NT2/D1 (cell line): ENCODE measurements around the gene HOXA1.

Source experiments
- DNase-seq: peaks from one replicate; pipeline ENCODE4 v3.0.0-alpha.2; 2011; ENCODE audit warnings: low read depth, low spot score
- H3K27me3 ChIP-seq: 2 replicates; pipeline ENCODE4 v1.6.0; 2011; ENCODE audit warnings: mild to moderate bottlenecking; ENCODE audit not compliant: insufficient read length, insufficient read depth
- H3K36me3 ChIP-seq: 2 replicates; pipeline ENCODE4 v1.6.1; 2011; ENCODE audit warnings: mild to moderate bottlenecking, low read length, mixed read lengths; ENCODE audit not compliant: insufficient read depth, insufficient read length
- H3K4me1 ChIP-seq: 2 replicates; pipeline ENCODE4 v1.5.1; 2011; ENCODE audit not compliant: insufficient read depth, insufficient read length
- H3K4me3 ChIP-seq: 2 replicates; pipeline ENCODE4 v1.5.1; 2011; ENCODE audit warnings: low read depth; ENCODE audit not compliant: insufficient read length
- H3K9ac ChIP-seq: 2 replicates; pipeline ENCODE4 v1.6.0; 2011; ENCODE audit warnings: low read depth; ENCODE audit not compliant: insufficient read length
- H3K9me3 ChIP-seq: 2 replicates; pipeline ENCODE4 v1.5.1; 2011; ENCODE audit warnings: mild to moderate bottlenecking, low read length; ENCODE audit not compliant: insufficient read depth
- SUZ12 ChIP-seq: IDR thresholded peaks from 2 replicates; pipeline ENCODE4 v1.6.1; 2011; ENCODE audit not compliant: insufficient read length, insufficient read depth; ENCODE audit errors: extremely low read depth
- YY1 ChIP-seq: IDR thresholded peaks from 2 replicates; pipeline ENCODE4 v1.6.1; 2011; ENCODE audit not compliant: insufficient read length, insufficient read depth
- ZNF274 ChIP-seq: IDR thresholded peaks from 2 replicates; pipeline ENCODE4 v1.6.1; 2011; ENCODE audit warnings: mild to moderate bottlenecking, low read depth, low read length

The HOXA1 gene

GRCh38 chr7:27066148-27066547 is 29.7 kb downstream of the HOXA1 start:
- Histone ChIP-seq H3K27me3 (no peaks in the 10 kb centered on the region), H3K4me1 (no peaks in the 10 kb centered on the region)
- DNase-seq, result no peak

GRCh38 chr7:27065709-27066108 is 30.1 kb downstream of the HOXA1 start:
- Histone ChIP-seq H3K4me1 (no peaks in the 10 kb centered on the region), H3K36me3 (no peaks in the 10 kb centered on the region), H3K27me3 (no peaks in the 10 kb centered on the region), H3K9ac (no peak overlapping the region), H3K9me3 (no peaks in the 10 kb centered on the region), H3K4me3 (no peak overlapping the region)
- TF ChIP-seq ZNF274 (no peak), SUZ12 (no peak), YY1 (no peak)
- DNase-seq, result no peak

More at GRCh38 chr7:27066148-27066547, 29.7 kb downstream of the HOXA1 start:
- Histone ChIP-seq H3K9ac (no peak overlapping the region), H3K36me3 (no peaks in the 10 kb centered on the region), H3K9me3 (no peaks in the 10 kb centered on the region), H3K4me3 (no peak overlapping the region)
- no peak for TF ChIP-seq YY1
- no peak for TF ChIP-seq SUZ12
- no peak for TF ChIP-seq ZNF274

GRCh38 chr7:27064661-27065060 is 31.1 kb downstream of the HOXA1 start:
- Histone ChIP-seq H3K4me1 (no peaks in the 10 kb centered on the region), H3K27me3 (no peaks in the 10 kb centered on the region), H3K4me3 (no peak overlapping the region), H3K36me3 (no peaks in the 10 kb centered on the region), H3K9me3 (no peaks in the 10 kb centered on the region), H3K9ac (no peak overlapping the region)
- no peak for TF ChIP-seq YY1
- TF ChIP-seq ZNF274, result no peak
- no peak for TF ChIP-seq SUZ12
- DNase-seq, result no peak

DNA sequence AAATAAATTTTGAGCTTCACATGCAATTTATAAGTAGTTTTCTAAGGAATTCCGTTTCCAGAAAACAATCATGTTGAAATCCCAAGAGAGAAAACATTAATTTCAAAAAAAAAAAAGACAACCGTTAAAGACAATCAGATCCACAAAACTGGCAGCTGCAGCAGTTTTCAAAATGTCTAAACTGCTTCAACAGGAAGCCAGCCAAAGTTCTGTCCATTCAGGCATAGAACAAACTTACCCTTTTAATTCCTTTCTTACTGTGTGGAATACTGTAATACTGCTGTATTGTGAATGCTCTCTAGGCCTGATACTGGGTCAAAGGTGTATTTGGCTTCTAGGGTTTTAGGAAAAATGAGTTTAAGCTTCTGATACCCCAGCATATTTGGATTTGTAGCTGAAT is 31.6 kb downstream of the HOXA1 start:
- Histone ChIP-seq H3K27me3 (no peaks in the 10 kb centered on the region), H3K9ac (no peak overlapping the region), H3K4me1 (no peaks in the 10 kb centered on the region), H3K9me3 (no peaks in the 10 kb centered on the region), H3K4me3 (no peak overlapping the region), H3K36me3 (no peaks in the 10 kb centered on the region)
- DNase-seq, result no peak
- no peak for TF ChIP-seq ZNF274
- no peak for TF ChIP-seq SUZ12
- TF ChIP-seq YY1, result no peak

DNA sequence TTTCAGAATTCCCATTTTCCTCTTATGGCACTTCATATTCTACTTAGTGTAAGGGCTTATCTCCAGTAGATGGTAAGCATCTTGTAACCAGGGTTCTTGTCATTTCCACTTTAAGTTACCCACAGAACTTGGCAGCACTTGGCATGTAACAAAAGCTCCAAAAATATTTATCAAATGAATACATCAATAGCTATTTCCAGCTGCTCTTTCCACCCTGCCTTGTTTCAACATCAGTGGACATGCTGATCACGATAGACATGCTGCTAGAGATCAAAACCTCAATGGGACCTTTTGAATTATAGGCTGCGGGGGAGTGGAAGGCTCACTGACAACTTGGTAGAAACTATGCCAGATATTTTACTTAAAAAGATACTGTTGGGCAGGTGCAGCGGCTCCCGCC is 32.9 kb downstream of the HOXA1 start:
- Histone ChIP-seq H3K36me3 (no peaks in the 10 kb centered on the region), H3K4me3 (no peak overlapping the region), H3K9me3 (no peaks in the 10 kb centered on the region), H3K9ac (no peak overlapping the region), H3K27me3 (no peaks in the 10 kb centered on the region), H3K4me1 (no peaks in the 10 kb centered on the region)
- TF ChIP-seq YY1 (no peak), ZNF274 (no peak), SUZ12 (no peak)
- no peak for DNase-seq

DNA sequence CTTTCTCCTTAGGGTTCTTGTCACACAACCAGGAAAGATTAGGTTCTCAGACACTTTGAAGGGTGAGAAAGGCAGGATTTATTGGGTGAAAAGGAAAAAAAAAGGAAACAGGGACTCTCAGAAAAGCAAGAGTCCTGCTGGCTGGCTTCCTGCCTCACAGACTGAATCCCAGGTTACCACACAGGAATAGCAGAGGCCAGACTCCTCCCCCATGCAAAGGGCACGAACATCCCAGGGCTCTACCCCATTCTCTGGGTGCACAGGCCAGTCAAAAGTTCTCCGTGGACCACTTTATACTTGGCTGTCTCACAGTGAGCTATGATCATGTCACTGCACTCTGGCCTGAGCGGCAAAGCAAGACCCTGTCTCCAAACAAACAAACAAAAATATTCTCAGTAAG is 42.6 kb downstream of the HOXA1 start:
- Histone ChIP-seq H3K4me3 (no peak overlapping the region), H3K36me3 (no peaks in the 10 kb centered on the region), H3K9ac (peak overlapping the region; percentile 47), H3K4me1 (peaks cover 5% of the 10 kb centered on the region), H3K9me3 (no peaks in the 10 kb centered on the region), H3K27me3 (no peaks in the 10 kb centered on the region)
- no peak for TF ChIP-seq ZNF274
- TF ChIP-seq YY1, result no peak
- TF ChIP-seq SUZ12, result no peak
- no peak for DNase-seq

DNA sequence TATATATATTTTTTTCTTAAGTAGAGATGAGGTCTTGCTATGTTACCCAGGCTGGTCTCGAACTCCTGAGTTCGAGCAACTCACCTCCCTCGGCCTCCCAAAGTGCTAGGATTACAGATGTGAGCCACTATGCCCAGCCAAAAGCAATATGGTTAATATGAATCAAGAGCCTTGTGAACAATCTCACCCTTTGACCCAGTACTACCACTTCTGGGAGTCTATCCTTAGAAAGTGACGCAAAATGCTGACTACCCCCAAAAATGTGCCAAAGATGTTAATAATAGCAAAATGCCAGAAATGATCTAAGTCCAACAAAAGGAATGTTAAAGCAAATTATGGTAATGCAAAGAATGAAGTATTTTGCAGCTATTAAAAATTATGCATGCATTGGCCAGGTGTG is 44.3 kb downstream of the HOXA1 start:
- no peak overlapping the region for H3K4me3 ChIP-seq
- H3K36me3 ChIP-seq, result no peaks in the 10 kb centered on the region
- H3K4me1 ChIP-seq, result peaks cover 5% of the 10 kb centered on the region
- no peak for DNase-seq
- H3K9me3 ChIP-seq, result no peaks in the 10 kb centered on the region
- TF ChIP-seq YY1, result no peak
- no peak for TF ChIP-seq ZNF274
- TF ChIP-seq SUZ12, result no peak
- no peak overlapping the region for H3K9ac ChIP-seq
- no peaks in the 10 kb centered on the region for H3K27me3 ChIP-seq

DNA sequence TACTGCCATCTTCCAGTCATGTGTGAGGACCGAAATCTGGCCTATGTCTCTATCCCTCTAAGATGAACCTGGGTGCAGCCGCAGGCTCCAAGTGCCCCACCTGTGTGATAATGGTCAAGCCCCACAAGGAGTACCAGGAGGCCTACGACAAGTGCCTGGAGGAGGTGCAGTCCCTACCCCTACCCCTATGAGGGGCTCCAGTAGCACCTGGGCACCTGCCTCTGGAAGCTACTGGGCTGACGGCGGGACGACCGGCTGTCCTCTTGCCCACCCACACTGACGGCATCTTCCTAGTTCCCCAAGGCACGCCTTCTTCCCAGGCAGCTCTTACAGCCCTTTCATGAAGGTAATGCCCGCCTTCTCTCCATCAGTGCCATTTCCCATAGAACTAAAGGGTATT is 47.4 kb downstream of the HOXA1 start:
- no peak for DNase-seq
- TF ChIP-seq SUZ12, result no peak
- TF ChIP-seq YY1, result no peak
- no peak for TF ChIP-seq ZNF274
- Histone ChIP-seq H3K4me3 (no peak overlapping the region), H3K9me3 (no peaks in the 10 kb centered on the region; the same call in 1 of the 2 replicates), H3K4me1 (peaks cover 5% of the 10 kb centered on the region), H3K9ac (no peak overlapping the region), H3K27me3 (no peaks in the 10 kb centered on the region), H3K36me3 (no peaks in the 10 kb centered on the region)
